Activated gamma-delta T cell treated with anti-CD3 and anti-CD28 coated beads, Interleukin-2, amount 50 U/mL, for 16 hours (primary cell): Measurements from ENCODE around the gene CLRN3.

Experiments used
- DNase-seq: peaks from one replicate; pipeline ENCODE4 v3.0.0-alpha.2; 2020; ENCODE audit warnings: low read depth

The CLRN3 gene

DNA sequence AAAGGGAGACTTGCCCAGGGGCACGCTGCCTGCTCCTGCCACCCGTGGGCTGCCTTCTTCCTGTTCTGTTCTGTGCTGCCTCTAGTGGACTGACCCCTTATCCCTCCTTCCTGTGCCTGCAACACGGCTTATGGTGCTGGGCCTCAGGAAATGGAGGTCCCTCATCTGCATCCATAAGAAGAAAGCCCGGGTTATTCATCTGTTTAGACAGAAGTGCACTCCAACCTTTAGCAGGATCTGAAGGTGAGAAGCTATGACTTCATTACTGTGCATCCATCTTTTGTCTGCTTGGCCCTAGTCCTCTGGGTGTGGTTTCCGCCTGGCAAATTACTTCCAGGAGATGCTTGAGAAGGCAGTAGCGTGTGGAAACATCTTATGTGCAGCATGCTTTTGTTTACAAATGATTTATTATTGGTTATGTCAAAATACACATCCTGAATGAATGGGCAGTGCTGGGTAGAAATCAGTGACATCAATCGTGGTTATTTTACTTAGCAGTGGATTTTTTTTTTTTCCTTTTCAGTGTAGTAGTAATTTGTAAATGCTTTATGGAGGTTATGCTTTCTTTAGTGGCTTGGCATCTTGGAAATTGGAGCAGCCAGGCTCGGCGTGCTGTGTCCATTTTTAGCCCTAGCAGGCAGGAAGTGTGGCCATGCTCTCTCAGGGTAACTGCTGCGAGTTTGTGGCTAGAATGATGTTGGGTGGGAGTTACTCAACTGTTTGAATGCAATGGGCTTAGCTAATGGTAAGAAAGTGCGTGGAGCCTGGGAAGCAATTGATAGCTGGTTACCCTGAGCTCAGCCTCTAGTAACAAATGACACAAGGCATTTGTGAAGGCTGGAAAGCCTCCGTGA, 26.9 kb upstream of the CLRN3 start:
- no peak for DNase-seq

DNA sequence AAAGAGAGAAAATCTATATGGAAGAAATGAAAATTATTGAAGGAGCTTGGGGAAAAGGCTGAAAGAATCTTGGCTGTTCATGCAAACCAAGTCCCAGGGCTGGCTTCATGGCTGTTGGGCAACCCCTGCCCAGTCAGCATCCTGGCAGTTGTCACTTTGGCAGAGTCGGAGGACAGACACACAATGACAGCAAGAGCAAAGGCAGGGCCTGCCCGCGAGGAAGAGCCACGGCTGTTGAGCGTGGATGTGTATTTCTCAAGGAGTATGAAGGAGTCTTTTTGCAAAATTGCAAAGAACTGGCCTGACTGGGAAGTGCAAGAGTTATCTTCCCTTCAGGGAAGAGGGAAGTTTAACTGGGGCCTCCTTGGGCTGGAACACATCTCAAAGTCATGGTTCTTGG, 25.8 kb upstream of the CLRN3 start:
- DNase-seq: no peak

DNA sequence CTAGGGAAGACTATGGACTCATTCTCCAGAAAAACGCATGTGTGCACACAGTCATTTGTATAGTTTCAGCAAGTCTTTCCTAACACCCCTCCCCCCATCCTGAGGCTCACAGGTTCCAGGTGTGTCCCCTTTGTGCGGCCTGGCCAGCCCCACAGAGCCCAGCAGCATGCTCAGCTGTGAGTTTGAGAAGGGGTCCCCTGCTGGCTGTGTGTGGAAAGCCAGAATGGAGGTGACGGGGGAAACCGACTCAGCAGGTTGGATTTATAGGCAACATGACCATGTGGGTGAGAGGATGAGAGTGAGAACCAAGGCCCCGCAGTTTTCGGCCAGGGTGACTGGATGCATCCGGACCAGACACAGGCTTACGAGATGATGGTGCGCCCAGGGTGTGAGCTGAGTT, 24.1 kb upstream of the CLRN3 start:
- DNase-seq: no peak

DNA sequence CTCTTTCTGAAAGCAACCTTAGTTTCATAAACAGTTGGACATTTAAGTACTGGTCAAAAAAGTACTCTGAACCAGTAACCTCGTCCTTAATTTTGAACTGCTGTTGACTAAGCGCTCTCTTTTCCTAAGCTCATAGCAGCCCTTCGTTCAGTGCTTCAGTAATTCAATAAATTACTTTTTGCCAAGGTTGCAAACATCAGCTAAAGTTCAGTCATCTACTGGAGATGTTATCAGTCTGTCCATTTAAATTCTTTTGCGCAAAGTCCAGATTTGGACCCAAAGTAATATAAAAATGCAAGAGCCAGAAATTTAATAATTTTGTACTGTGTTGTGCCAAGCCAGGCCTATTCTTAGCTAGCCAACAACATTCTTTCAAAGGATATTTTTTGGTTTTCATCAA, 22.6 kb upstream of the CLRN3 start:
- no peak for DNase-seq

DNA sequence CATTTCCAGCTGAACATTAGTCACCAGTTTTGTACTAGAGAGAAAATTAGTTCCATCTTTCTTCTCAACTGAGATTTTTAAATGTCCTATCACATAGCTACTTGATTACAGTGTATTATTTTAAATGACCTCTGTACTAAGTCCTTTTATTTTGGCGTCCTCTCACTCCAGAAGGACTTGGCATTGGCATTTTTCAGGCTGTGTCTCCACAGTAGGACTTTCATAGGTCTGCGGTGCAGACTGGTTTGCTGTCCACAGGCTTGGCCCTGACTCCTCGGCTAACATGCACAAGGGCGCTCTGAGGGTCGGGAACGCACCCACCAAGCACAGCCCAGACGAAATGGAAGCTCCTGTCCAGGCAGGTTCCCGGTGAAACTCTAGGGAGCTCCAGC, 20.6 kb upstream of the CLRN3 start:
- no peak for DNase-seq

DNA sequence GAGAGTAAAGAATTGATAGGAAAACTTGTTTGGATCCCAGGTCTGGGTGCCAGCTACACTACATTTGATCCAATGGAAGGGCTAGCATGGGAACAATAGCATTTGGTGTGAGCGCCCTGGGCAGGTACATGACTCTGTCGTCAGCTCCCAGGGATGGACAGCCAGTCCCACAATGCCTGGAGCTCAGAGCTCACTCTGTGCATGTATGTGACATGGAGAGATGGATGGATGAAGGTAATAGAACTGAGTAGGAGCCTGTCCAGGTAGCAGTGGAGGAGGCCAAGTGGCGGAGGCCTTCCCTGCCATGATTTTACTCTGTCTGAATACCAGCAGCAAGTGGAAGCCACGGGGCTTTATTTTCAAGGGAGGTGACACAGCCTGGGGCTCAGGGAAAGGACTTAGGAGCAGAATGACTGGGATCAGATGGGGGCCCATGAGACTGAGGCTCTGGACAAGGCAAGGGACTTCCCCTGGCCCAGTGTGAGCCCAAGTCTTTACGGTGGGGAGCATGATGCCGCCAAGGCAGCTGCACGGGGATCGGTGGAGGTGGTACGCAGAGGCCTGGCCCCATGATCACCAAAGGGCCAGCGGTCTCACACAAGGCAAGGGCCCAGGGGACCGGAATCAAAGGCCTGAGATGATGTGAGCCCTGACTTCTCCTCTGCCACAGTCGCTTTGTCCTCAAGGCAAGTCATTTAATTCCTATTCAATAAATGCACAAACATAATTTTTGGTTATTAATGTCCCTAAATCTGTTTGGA, 20.0 kb upstream of the CLRN3 start:
- DNase-seq: no peak

DNA sequence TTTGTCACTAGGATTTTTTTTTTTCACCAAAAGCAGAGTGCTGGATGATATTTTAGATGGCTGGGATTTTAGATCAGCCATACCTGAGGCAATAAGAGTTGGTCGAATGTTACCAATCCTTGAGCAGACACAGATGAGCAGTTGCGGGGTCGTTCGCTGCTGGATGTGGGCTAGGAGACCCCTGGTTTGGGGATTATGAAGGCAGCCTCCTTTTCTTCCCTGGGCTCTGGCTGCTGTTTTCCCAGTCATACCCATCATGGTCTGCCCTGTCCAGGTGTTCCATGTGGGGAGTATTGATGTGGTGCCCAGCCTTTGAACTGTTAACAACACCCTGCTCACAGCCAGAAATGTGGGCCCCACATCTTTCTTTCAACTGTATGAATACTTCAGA, 19.1 kb upstream of the CLRN3 start:
- DNase-seq: no peak

DNA sequence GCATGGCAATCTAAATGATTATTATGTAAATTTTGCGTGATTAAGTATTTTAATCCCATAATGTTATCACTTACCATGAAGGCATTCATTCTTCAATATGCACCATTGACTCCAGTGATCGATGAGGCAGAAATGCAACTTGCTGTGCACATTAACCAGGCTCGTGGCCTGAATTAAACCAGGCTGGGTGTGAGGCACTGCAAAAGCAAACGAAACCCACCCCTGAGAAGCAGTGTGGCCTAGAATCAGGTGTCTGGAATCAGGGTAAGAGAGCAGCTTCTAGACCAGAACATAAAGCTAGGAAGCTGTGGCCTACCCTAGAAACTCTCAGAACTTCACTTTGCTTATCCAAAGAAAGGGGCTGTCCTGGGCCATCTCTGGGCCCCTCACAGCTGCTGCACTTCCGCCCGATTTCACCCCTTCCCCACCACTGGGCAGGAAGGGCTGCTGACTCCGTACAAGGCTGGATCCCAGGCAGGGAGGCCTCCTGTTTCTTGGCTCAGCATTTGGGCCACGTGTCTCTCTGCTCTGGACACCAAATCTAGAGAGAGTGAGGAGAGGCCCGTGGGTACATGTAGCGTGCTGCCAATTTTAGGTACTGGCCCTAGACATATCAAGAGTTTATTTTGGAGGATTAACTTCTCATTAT, 18.6 kb upstream of the CLRN3 start:
- no peak for DNase-seq

DNA sequence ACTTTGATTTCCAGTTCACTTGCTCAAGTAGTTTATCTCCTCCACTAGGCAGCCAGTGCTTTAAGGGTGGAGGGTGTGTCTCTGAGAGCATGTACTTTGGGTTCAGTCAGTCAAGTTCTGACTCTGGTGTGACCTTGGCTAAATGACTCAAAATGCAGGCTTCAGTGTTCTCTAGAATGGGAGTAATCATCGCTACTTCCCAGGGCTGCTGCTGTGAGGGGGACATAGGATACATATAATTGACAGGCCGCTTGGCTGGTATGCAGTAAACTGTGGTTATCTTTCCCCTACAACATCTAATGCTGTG, 17.7 kb upstream of the CLRN3 start:
- DNase-seq: no peak

DNA sequence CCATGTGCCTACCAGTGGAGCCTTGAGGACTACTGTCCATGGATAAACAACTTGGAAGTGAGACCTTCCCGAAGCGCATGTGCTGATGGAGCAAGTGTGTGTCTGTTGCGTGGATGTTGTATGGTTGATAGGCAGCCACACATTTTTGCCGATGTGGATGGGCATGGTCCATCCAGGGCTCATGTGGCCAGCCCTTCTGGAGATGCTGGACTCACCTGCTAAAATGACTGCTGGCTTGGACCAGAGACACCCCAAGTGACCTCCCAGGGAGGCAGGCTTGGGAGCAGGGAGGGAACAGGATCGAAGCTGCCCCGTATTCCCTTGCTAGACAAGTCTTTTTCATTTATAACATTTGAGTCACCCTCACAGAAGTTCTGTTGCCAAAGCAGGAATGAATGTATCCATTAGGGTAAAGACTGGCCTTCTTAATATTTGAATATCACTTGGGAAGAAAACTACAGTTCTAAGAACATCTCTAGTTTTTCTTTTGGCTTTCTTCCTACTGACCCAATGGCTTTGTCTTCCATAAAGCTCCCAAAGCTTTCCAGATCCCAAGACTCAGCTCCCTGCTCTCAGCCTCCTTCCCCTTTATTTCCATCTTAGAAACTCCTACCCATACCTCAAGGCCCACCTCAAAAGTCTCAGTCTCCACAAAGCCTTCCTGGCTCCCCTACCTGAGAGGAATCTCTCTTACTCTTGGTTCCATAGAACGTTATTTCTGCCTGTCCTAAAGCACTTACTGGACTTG, 17.1 kb upstream of the CLRN3 start:
- DNase-seq: no peak

DNA sequence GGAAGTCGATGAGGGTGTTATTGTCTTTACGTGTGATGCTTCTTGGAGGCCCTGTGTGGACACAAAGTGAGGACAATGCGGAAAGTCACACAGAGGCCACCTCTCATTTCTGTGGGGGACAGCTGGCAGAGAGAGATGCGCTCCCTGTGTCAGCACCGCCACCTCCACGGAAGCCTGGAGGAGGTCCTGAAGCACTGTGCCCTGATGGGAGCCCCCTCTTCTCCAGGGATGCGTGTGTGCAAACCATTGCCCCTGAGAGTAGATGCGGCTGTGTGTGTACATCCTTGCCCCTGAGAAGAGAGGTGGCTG, 16.2 kb upstream of the CLRN3 start:
- DNase-seq: no peak

DNA sequence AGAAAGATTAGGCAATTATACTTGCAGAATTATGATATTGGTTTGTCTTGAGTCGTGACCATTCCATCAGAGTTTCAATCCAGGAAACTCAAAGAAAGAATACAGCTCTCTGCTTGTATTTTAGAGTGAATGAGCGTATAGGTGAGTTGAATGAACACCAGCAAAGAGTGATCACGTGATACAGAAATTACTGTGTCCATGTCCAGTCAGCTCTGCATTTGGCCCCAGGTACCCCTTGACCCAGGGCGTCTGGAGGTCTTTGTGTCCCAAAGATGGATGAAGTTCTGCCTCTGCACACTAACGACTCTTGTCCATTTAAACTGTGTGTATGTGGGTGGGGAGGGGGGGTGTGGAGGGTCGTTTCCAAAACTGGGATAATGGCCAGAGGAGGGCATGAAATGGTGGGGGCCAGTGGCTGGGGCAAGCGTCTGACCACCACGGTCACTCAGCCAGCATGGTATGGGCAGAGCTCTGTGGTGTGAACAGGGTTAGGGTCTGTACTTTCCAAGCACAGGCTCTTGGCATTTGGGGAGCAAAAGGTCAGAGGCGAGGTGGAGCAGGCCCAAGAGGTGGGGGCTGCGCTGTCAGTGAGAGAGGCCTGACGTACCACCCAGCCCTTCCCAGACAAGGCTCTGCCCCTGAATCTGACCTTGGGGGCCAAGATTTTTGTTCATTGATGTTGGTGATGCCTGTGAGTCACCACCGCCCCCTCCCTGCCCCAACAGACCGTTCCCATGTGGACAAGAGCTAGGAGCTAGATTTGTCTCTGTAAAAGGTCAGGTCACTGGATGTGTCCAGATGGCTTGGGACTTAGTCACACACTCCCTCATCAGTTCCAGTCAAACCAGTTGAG, 15.6 kb upstream of the CLRN3 start:
- no peak for DNase-seq

DNA sequence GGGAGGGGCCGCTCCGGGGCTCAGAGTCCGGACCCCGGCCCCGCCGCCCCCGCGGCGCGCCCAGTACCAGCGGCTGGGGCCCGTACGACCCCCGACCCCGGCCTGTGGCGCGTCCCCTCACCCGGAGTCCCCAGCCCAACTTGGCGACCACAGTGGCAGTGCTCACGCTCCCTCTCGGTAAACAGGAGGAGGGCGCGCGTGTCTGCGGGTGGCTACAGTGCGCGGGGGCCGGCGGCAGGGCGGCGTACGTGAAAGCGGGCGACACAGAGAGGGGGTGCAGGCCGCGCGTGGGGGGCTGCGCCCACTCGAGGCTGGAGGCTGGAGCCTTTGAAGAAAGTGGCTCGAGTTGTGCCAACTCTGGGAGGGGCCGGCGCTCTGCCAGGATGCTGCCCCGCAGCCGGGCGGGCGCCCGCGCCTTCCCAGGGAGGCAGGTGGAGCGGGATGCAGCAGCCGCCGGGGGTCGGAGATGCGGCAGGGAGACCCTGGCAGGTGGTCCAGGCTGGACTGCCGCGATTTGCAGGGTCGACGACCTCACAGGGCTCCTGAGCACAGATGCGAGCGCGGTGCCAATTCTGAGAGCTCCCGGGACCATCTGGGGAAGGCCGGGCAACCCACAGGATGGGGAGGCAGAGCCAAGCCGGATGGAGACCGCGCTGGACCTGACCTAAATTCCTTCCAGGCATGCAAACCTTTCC, 14.8 kb upstream of the CLRN3 start:
- DNase-seq: no peak

DNA sequence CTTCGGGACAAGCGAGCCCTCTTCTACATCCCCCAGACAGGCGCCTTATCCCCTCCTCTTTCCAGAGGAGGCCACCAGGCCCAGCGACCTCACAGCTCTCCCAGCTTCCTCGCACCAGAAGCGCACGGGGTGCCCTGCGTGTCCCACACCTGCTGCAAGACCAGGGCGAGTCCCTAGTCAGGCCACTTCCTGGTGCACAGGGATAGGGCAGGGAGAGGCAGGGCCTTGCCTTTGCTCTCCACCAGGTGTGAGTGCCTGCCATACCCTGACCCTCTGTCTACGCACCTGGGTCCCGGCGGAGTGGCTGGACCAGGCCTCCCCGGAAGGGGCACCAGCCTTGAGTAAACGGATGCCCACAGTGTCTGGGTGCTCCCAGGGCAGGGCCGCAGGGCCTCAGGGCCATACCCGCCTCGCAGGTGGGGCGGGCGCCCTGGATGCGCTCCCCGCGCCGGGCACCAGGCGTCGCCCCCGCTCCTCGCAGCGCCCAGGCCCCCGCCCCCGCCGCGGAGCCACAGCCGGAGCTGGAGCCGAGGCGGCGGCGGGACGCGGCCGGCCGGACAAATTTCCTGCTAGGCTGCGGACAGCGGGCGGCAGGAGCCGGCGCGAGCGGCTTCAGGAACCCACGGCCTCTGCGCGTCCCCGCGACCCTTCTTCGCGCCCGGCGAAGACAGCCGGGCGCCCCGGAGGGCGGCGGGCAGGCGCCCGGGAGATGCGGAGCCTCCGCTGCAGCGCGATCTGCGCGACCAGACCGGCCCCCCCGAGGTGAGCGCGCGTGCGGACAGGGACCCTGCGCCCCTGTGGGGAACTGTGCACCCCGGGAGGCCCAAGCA, 14.0 kb upstream of the CLRN3 start, which contains the start of gene PTPRE:
Gene PTPRE, plus strand, starts transcription at position 556 of the 830 bp plus-strand sequence. CDS start 133,779 bp downstream, outside the sequence.
- peak; percentile 46 for DNase-seq

DNA sequence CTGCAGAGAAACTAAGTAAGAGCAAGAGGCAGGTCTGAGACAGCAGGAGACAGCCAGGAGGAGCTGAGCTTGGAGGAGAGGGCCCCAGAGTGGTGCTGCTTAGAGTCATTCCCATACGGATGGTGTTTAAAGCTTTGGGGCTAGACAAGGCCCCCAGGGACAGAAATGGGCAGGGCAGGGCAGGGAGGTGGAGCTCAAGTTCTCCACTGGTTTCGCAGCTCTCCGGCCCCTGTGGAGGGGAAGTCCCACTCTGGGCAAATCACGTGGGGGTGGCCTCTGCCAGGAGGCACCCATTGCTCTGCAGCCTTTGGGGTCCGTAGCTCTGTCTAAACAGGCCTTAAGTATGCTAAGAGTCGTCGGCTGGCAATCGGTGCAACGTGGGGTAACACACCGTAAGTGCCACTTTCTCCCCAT, 13.1 kb upstream of the CLRN3 start:
- DNase-seq: no peak

DNA sequence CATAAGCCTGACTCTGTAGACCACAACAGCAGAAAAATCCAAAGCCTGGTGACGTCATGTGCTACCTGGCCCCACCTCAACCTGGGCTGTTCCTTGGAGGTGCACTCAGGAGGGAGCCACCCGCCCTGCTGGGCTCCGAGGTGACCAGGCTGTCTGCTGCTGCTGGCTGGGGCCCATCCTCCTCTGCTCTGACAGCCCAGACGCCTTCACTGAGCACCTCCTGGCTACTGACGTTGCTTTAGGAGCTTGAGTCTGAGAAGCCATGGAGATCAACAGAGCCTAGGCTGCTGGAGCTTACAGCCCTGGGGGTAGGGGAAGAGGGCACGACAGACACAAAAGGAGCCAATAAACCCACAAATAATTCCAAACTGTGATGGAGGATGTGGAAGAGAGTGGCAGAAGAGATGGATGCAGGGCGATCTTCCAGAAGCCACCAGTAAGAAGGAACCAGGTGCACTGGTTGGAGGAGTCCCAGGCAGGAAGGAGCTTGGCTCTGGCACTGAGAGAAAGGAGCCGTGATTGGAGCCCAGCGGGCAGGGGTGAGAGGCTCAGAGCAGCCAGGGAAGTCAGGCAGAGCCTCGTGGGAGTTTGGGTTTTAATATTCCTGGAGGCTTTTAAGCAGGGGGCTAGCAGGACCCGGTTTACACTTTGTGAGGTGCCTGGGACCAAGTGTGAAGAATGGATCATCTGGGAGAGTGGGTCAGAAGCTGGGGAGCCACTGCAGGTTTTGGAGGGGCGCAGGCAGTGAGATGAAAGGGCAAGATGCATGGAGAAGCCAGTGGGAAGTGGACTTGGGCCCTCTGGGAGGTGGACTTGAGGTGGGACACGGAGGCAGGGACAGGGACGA, 12.5 kb upstream of the CLRN3 start:
- DNase-seq: no peak

DNA sequence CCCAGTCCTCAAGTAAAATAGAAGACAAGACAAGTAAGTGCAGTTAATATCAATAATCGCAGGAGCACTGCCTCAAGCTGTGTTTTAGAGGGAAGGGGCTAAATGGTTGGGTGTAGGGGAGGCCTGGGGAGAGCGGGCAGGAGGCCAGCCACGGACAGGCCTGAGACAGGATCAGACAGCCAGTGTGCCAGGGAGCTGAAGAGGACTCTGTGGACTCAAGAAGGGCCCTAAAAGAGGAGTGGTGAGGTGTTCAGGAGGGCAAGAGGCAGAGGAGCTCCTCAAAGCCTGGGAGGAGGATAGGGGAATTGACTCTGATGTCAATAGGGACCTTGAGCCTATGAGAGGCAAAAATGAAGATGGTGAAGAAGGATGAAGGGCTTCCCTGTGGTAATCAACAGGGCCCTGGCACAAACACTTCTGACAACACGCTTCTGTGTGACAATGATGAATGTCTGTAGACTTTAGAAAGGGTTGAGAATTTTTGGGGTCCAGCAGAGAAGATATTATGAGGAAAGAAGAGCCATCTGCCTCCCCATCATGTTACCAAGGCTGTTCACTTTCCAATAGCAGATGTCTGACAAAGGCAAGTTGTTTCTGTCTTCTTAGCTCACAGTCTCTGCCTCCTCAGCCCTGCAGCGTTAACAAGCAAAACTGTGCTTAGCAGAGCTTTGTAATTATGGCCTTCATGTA, 11.7 kb upstream of the CLRN3 start:
- DNase-seq: no peak

DNA sequence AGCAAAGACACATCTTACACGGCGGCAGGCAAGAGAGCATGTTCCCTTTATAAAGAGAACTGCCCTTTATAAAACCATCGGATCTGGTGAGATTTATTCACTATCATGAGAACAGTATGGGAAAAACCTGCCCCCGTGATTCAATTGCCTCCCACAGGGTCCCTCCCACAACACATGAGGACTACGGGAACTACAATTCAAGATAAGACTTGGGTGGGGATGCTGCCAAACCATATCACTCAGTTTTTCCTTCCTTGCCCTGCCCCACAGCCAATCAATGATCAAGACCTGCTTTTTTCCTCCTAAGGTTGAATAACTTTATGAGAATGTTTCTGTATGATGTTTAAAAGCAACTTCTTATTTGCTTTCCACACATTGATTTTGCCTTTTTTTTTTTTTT, 11.0 kb upstream of the CLRN3 start:
- no peak for DNase-seq
